Lung (tissue), 16 donors: ENCODE results near the gene MS4A13. TPM values are rescaled to one million over a fixed set of nuclear protein-coding genes. Genes with fewer than 3 reads are reported as not detected.

Source experiments
- ATAC-seq: fragments of 200-7000 bp; cut with Tn5 transposase; one replicate; pipeline ENCODE4 v1.9.1; 2020; ENCODE audit warnings: moderate number of reproducible peaks; ENCODE audit not compliant: insufficient read depth, low FRiP score
- DNase-seq, 3 donors: peaks; one replicate each; pipeline ENCODE4 v3.0.0-alpha.2; 2013 to 2017
- H3K27ac ChIP-seq, 2 donors: one replicate each; pipeline ENCODE4 v1.5.1; 2013; ENCODE audit warnings: mild to moderate bottlenecking in 2 of 2, moderate library complexity in 2 of 2, control low read depth in 1 of 2, inconsistent platforms in 1 of 2, low read depth in 1 of 2, low read length in 1 of 2
- H3K27me3 ChIP-seq, 3 donors: one replicate each; pipeline ENCODE4 v1.5.1; 2013; ENCODE audit warnings: low read length in 2 of 3; ENCODE audit not compliant: control insufficient read depth in 3 of 3, insufficient read depth in 3 of 3
- H3K36me3 ChIP-seq, 4 donors: one replicate each; pipeline ENCODE4 v1.5.1; 2013; ENCODE audit warnings: low read length in 4 of 4, mild to moderate bottlenecking in 1 of 4, moderate library complexity in 1 of 4; ENCODE audit not compliant: control insufficient read depth in 4 of 4, insufficient read depth in 4 of 4
- H3K4me1 ChIP-seq, 5 donors: one replicate each; pipeline ENCODE4 v1.5.1; 2013; ENCODE audit warnings: low read length in 5 of 5, mild to moderate bottlenecking in 2 of 5, moderate library complexity in 1 of 5; ENCODE audit not compliant: control insufficient read depth in 5 of 5, insufficient read depth in 5 of 5
- H3K4me3 ChIP-seq: one replicate; pipeline ENCODE4 v1.5.1; 2013; ENCODE audit warnings: mild to moderate bottlenecking, control low read depth, moderate library complexity
- H3K9ac ChIP-seq, 2 donors: one replicate each; pipeline ENCODE4 v1.5.1; 2013; ENCODE audit warnings: low read length in 2 of 2, control low read depth in 1 of 2; ENCODE audit not compliant: insufficient read depth in 1 of 2
- H3K9me3 ChIP-seq, 4 donors: one replicate each; pipeline ENCODE4 v1.5.1; 2013; ENCODE audit warnings: low read length in 3 of 4, mild to moderate bottlenecking in 1 of 4, moderate library complexity in 1 of 4; ENCODE audit not compliant: control insufficient read depth in 4 of 4, insufficient read depth in 3 of 4
- CTCF ChIP-seq: IDR thresholded peaks from 2 replicates; pipeline ENCODE4 v1.5.1; 2012; ENCODE audit warnings: mild to moderate bottlenecking; ENCODE audit errors: control extremely low read depth, extremely low read depth
- WGBS, 2 donors: extraction: QIAGEN DNeasy Blood & Tissue Kit; methylation state at CpG; one replicate each; pipeline ENCODE4 v1.1.7; 2013; 5-methylcytosine and 5-hydroxymethylcytosine counted together
- long read RNA-seq, 5 donors: transcript quantifications; one replicate each; lab custom pipeline, GENCODE V29; 2026
- polyA plus RNA-seq, 2 donors: library from polyadenylated mRNA; stranded (reverse); fragments of 200-250 nt; gene quantifications; one replicate each; pipeline ENCODE4 v1.2.1, GENCODE V29; 2013
- total RNA-seq, 2 donors: library from RNA; depleted of rRNA in 1 of 2; stranded (reverse); fragments of >200 nt in 1 of 2; gene quantifications; one replicate each; pipeline ENCODE4 v1.2.1, GENCODE V29; 2014 to 2021
- donor health status: control.
- donor health status: control.
- donor health status: Bipolar disorder and iron deficiency.
- donor health status: healthy.
- donor health status: DM: yes; HTN: yes; CAD: no.

Gene MS4A13
- total RNA-seq (not detected), polyA plus RNA-seq (not detected)
- long read RNA-seq, donor 1, result 0 reads
- long read RNA-seq, donor 2, result 0 reads
- long read RNA-seq, donor 3, result 0 reads
- long read RNA-seq, donor 4, result 0 reads
- long read RNA-seq, donor 5, result 0 reads

- Histone ChIP-seq H3K4me1 (peaks cover 0 to 36% (median 0%) of the 10 kb centered on the region in 5 donors), H3K27me3 (no peaks in the 10 kb centered on the region), H3K4me3 (no peak within 1 kb of the TSS), H3K27ac (no peak within 1 kb of the TSS), H3K9ac (no peak within 1 kb of the TSS), H3K9me3 (peaks cover 0 to 4% (median 0%) of the 10 kb centered on the region in 4 donors), H3K36me3 (no peaks in the 10 kb centered on the region)
- no peak for DNase-seq
- TF ChIP-seq CTCF, result no peak
- WGBS, 2 donors, result 95 to 97% methylated on average over 29 of the region's 29 CpGs
- ATAC-seq, result no peak
These were observed at the start of gene MS4A13 for GRCh38 chr11:60515144-60515855. Gene MS4A13, plus strand, starts transcription at chr11:60515392. Its CDS starts 2,692 bp downstream, at chr11:60518084.

GRCh38 chr11:60468829-60469228, 46.4 kb upstream of the MS4A13 start:
- Histone ChIP-seq H3K36me3 (no peaks in the 10 kb centered on the region), H3K4me1 (no peaks in the 10 kb centered on the region), H3K27me3 (no peaks in the 10 kb centered on the region), H3K4me3 (no peak overlapping the region), H3K9me3 (no peaks in the 10 kb centered on the region), H3K9ac (no peak overlapping the region), H3K27ac (no peak overlapping the region)
- 71 to 85% methylated on average over 2 of the region's 2 CpGs for WGBS, 2 donors
- DNase-seq (no peak), ATAC-seq (no peak)
- TF ChIP-seq CTCF, result no peak

- DNase-seq (no peak), ATAC-seq (no peak)
- H3K27me3 ChIP-seq, result no peaks in the 10 kb centered on the region
- no peak overlapping the region for H3K4me3 ChIP-seq
- TF ChIP-seq CTCF, result no peak
- WGBS, 2 donors, result 70 to 80% methylated on average over 2 of the region's 2 CpGs
- H3K9me3 ChIP-seq, result no peaks in the 10 kb centered on the region
- no peaks in the 10 kb centered on the region for H3K4me1 ChIP-seq
- no peak overlapping the region for H3K9ac ChIP-seq
- H3K27ac ChIP-seq, result no peak overlapping the region
- no peaks in the 10 kb centered on the region for H3K36me3 ChIP-seq
These were observed 45.5 kb upstream of the MS4A13 start for GRCh38 chr11:60469723-60470122.

- H3K27me3 ChIP-seq, result no peaks in the 10 kb centered on the region
- DNase-seq (peak in 2 of 3 donors; percentile 3 to 11), ATAC-seq (no peak)
- no peak overlapping the region for H3K4me3 ChIP-seq
- TF ChIP-seq CTCF, result no peak
- no peaks in the 10 kb centered on the region for H3K4me1 ChIP-seq
- no peak overlapping the region for H3K9ac ChIP-seq
- H3K36me3 ChIP-seq, result no peaks in the 10 kb centered on the region
- H3K27ac ChIP-seq, result no peak overlapping the region
- WGBS, 2 donors, result 25 to 43% methylated on average over 6 of the region's 6 CpGs
- H3K9me3 ChIP-seq, result no peaks in the 10 kb centered on the region
These were observed 38.2 kb upstream of the MS4A13 start for GRCh38 chr11:60477035-60477445.
